ENCODE data around the gene NDUFS7. TPM values are rescaled to one million over a fixed set of nuclear protein-coding genes. Genes with fewer than 3 reads are reported as not detected.

NDUFS7 gene
- total RNA-seq, 2 experiments from 2014 or later = 117 to 119 TPM

GRCh38 chr19:1421218-1421957 lies 37.7 kb downstream of the NDUFS7 start:
- H3K36me3 Mint-ChIP-seq = peaks cover 51% of the 10 kb centered on the region
- intact Hi-C loops (cut with micrococcal nuclease) = no loop called here
- no peak for DNase-seq
- POLR2A ChIA-PET = interaction anchor here (0.6 kb wide), 2 partner anchors 9 to 144 kb away, joined by 3 to 5 read pairs; no protein-coding TSS in a partner anchor
- no peak overlapping the region for H3K27ac Mint-ChIP-seq
- CTCF ChIA-PET = no interaction called here
- H3K4me3 Mint-ChIP-seq = no peak overlapping the region
- peaks cover 5% of the 10 kb centered on the region for H3K4me1 Mint-ChIP-seq (ENCODE audit: low read depth)
- H3K27me3 Mint-ChIP-seq = no peaks in the 10 kb centered on the region
- H3K9me3 Mint-ChIP-seq = no peaks in the 10 kb centered on the region

GRCh38 chr19:1421958-1422305 lies 38.2 kb downstream of the NDUFS7 start:
- H3K4me3 Mint-ChIP-seq = no peak overlapping the region
- no peak overlapping the region for H3K27ac Mint-ChIP-seq
- intact Hi-C loops (cut with micrococcal nuclease) = no loop called here
- CTCF ChIA-PET = interaction anchor here (0.8 kb wide), 1 partner anchor 9 kb away, joined by 3 read pairs; no protein-coding TSS in a partner anchor
- H3K9me3 Mint-ChIP-seq = no peaks in the 10 kb centered on the region
- no peak for DNase-seq
- peaks cover 4% of the 10 kb centered on the region for H3K4me1 Mint-ChIP-seq (ENCODE audit: low read depth)
- H3K27me3 Mint-ChIP-seq = no peaks in the 10 kb centered on the region
- peaks cover 49% of the 10 kb centered on the region for H3K36me3 Mint-ChIP-seq
- POLR2A ChIA-PET = interaction anchor here (0.6 kb wide), 1 partner anchor 145 kb away, joined by 3 read pairs; no protein-coding TSS in a partner anchor

DNA sequence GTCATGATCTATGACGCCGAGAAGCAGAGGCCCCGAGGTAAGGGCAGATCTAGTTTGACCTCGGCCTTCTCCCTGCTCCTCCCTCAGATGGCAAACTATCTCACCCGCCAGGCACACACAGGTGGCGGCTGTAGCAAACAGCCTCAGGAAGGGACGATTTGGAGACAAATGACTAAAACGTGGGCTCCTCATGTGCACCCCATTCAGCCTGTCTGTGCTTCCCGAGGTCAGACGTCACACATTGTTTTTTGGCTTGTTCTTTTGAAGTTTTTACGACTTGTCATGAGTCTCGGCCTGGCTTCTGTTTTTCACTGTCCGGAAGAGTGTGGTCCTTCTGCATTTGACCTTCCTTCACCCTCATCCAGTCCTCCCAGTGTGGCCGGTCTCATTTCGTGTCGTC lies 38.7 kb downstream of the NDUFS7 start:
- ChIA-PET CTCF (interaction anchor here (0.8 kb wide), 1 partner anchor 9 kb away, joined by 3 read pairs; no protein-coding TSS in a partner anchor), POLR2A (no interaction called here)
- intact Hi-C loops (cut with micrococcal nuclease) = no loop called here
- no peaks in the 10 kb centered on the region for H3K27me3 Mint-ChIP-seq
- no peak overlapping the region for H3K27ac Mint-ChIP-seq
- H3K4me3 Mint-ChIP-seq = no peak overlapping the region
- no peaks in the 10 kb centered on the region for H3K9me3 Mint-ChIP-seq
- H3K36me3 Mint-ChIP-seq = peaks cover 46% of the 10 kb centered on the region
- H3K4me1 Mint-ChIP-seq (ENCODE audit: low read depth) = peaks cover 3% of the 10 kb centered on the region
- DNase-seq = no peak

- Mint-ChIP-seq H3K4me1 (ENCODE audit: low read depth) (no peaks in the 10 kb centered on the region), H3K9me3 (no peaks in the 10 kb centered on the region), H3K36me3 (peaks cover 43% of the 10 kb centered on the region), H3K4me3 (no peak overlapping the region), H3K27ac (no peak overlapping the region), H3K27me3 (no peaks in the 10 kb centered on the region)
- ChIA-PET POLR2A (no interaction called here), CTCF (no interaction called here)
- intact Hi-C loops (cut with micrococcal nuclease) = no loop called here
- DNase-seq = no peak
Observed at GRCh38 chr19:1422943-1423342, 39.2 kb downstream of the NDUFS7 start.

- Mint-ChIP-seq H3K27ac (no peak overlapping the region), H3K36me3 (peaks cover 46% of the 10 kb centered on the region), H3K4me3 (no peak overlapping the region), H3K9me3 (no peaks in the 10 kb centered on the region), H3K4me1 (ENCODE audit: low read depth) (no peaks in the 10 kb centered on the region), H3K27me3 (no peaks in the 10 kb centered on the region)
- ChIA-PET POLR2A (no interaction called here), CTCF (interaction anchor here (0.6 kb wide), 1 partner anchor 402 kb away, joined by 3 read pairs; no protein-coding TSS in a partner anchor)
- intact Hi-C loops (cut with micrococcal nuclease) = no loop called here
- no peak for DNase-seq
Observed at GRCh38 chr19:1423436-1424191, 39.9 kb downstream of the NDUFS7 start.

GRCh38 chr19:1424192-1424955 lies 40.7 kb downstream of the NDUFS7 start:
- Mint-ChIP-seq H3K27ac (no peak overlapping the region), H3K27me3 (no peaks in the 10 kb centered on the region), H3K36me3 (peaks cover 41% of the 10 kb centered on the region), H3K4me3 (no peak overlapping the region), H3K4me1 (ENCODE audit: low read depth) (no peaks in the 10 kb centered on the region), H3K9me3 (no peaks in the 10 kb centered on the region)
- POLR2A ChIA-PET = no interaction called here
- intact Hi-C loops (cut with micrococcal nuclease) = no loop called here
- DNase-seq = no peak
- CTCF ChIA-PET = interaction anchor here (0.6 kb wide), 1 partner anchor 402 kb away, joined by 3 read pairs; no protein-coding TSS in a partner anchor

GRCh38 chr19:1425102-1425837 lies 41.6 kb downstream of the NDUFS7 start:
- H3K27ac Mint-ChIP-seq = no peak overlapping the region
- intact Hi-C loops (cut with micrococcal nuclease) = no loop called here
- POLR2A ChIA-PET = no interaction called here
- no peak overlapping the region for H3K4me3 Mint-ChIP-seq
- CTCF ChIA-PET = no interaction called here
- DNase-seq = no peak
- no peaks in the 10 kb centered on the region for H3K27me3 Mint-ChIP-seq
- H3K9me3 Mint-ChIP-seq = no peaks in the 10 kb centered on the region
- H3K4me1 Mint-ChIP-seq (ENCODE audit: low read depth) = no peaks in the 10 kb centered on the region
- H3K36me3 Mint-ChIP-seq = peaks cover 37% of the 10 kb centered on the region

DNA sequence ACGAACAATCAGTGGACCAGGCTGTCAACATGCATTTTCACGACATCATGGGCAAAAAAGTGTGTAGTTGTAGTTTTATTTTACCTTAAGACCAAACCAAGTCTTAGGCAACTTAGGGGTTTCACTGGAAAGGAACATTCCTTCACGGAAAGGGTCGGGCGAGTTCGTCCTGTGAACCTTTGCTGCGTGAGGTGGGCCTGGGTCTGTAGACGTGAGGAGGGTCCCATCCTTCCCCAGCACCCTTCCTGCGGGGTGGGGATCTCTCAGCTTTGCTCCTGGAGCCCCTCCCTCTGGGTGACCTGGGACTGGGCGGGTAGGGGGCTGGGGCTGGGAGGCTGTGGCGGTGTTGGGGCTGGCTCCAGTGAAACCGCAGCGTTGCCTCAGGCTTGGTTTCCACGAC lies 42.2 kb downstream of the NDUFS7 start:
- CTCF ChIA-PET = no interaction called here
- Mint-ChIP-seq H3K36me3 (peaks cover 36% of the 10 kb centered on the region), H3K9me3 (no peaks in the 10 kb centered on the region)

GRCh38 chr19:1426736-1427135 lies 43.0 kb downstream of the NDUFS7 start:
- Mint-ChIP-seq H3K4me1 (ENCODE audit: low read depth) (no peaks in the 10 kb centered on the region), H3K27ac (no peak overlapping the region), H3K4me3 (no peak overlapping the region), H3K27me3 (no peaks in the 10 kb centered on the region), H3K36me3 (peaks cover 34% of the 10 kb centered on the region), H3K9me3 (no peaks in the 10 kb centered on the region)
- ChIA-PET CTCF (interaction anchor here (0.6 to 1.2 kb wide), 2 partner anchors 64 to 147 kb away, joined by 3 to 4 read pairs; partner anchors contain the start of gene REEP6), POLR2A (no interaction called here)
- no peak for DNase-seq
- intact Hi-C loops (cut with micrococcal nuclease) = no loop called here

More for the DNA sequence above, 42.2 kb downstream of the NDUFS7 start:
- Mint-ChIP-seq H3K4me3 (no peak overlapping the region), H3K27me3 (no peaks in the 10 kb centered on the region), H3K27ac (no peak overlapping the region), H3K4me1 (ENCODE audit: low read depth) (no peaks in the 10 kb centered on the region)
- intact Hi-C loops (cut with micrococcal nuclease) = no loop called here
- POLR2A ChIA-PET = no interaction called here
- DNase-seq = no peak

DNA sequence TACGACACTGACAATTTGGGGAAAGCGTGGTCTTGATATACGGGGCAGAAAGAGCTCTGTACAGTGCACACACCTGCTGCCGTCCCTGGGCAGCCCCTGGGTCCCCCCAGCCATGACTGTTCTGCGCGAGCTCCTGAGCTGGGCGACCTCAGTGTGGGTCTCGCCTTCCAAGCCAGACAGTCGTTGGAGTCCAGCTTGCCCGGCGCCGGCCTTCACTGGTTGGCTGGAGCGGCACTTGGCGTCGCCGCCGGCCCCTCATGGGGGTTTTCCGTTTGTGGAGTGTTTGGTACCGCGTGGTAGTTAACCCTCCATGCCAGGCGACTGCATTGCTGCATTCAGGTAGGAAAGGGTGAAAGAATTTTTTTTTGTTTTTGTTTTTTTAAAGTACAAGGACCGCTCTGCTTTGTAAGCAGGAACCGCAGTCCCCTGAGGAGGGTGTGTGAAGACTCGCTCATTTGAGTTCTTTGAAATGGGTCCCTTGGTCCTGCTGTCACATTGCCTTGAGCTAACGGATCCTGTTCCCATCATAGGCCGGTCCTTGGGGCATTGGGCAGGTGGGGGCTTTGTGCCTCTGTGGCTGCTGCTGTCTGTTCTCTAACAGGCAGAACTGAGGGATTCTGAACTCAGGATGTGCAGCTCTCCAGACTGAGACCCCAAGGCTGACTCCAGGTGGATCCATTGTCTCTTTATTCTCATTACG lies 43.7 kb downstream of the NDUFS7 start:
- Mint-ChIP-seq H3K36me3 (peaks cover 34% of the 10 kb centered on the region), H3K4me1 (ENCODE audit: low read depth) (no peaks in the 10 kb centered on the region), H3K27me3 (no peaks in the 10 kb centered on the region), H3K9me3 (no peaks in the 10 kb centered on the region), H3K27ac (no peak overlapping the region), H3K4me3 (no peak overlapping the region)
- DNase-seq = no peak
- intact Hi-C loops (cut with micrococcal nuclease) = no loop called here
- CTCF ChIA-PET = interaction anchor here (1.2 kb wide), 1 partner anchor 148 kb away, joined by 4 read pairs; no protein-coding TSS in a partner anchor
- POLR2A ChIA-PET = interaction anchor here (0.7 kb wide), 1 partner anchor 14 kb away, joined by 5 read pairs; no protein-coding TSS in a partner anchor

DNA sequence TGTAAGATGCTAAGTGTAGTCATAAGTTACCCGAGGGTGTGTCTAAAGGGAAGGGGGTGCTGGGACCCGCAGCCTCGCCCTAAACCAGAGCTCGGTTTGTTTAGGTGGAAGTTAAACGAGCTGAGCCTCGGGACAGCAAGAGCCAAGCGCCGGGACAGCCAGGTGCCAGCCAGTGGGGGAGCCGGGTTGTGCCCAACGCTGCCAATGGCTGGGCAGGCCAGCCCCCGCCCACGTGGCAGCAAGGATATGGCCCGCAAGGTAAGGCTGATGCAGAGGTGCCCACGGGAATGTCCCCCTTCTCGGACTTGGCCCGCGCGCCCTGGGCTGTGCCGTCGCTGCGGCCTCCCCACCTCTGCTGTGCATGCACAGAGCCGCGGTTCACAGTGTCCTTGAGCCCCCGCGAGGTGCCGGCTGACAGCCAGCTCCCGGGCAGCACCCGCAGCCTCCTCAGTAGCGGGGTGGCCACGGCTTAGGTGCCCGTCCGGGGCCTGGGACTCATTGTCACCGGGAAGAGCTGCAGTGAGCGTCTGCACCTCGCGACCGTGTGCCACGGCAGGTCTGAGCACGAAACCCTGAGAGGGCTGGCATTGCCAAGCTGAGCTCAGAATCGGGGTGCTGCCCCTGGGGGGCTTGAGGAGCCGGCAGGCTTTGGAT lies 45.2 kb downstream of the NDUFS7 start:
- Mint-ChIP-seq H3K27me3 (no peaks in the 10 kb centered on the region), H3K27ac (no peak overlapping the region), H3K4me1 (ENCODE audit: low read depth) (no peaks in the 10 kb centered on the region), H3K9me3 (no peaks in the 10 kb centered on the region), H3K36me3 (peaks cover 29% of the 10 kb centered on the region), H3K4me3 (no peak overlapping the region)
- intact Hi-C loops (cut with micrococcal nuclease) = no loop called here
- DNase-seq = no peak
- ChIA-PET CTCF (no interaction called here), POLR2A (no interaction called here)
